ENCODE measurements around the gene DENND4A. TPM values are rescaled to one million over a fixed set of nuclear protein-coding genes. Genes with fewer than 3 reads are reported as not detected.

The DENND4A gene
- total and polyA plus RNA-seq, 4 donors = 7.0 to 52.8 (median 17.4) TPM

DNA sequence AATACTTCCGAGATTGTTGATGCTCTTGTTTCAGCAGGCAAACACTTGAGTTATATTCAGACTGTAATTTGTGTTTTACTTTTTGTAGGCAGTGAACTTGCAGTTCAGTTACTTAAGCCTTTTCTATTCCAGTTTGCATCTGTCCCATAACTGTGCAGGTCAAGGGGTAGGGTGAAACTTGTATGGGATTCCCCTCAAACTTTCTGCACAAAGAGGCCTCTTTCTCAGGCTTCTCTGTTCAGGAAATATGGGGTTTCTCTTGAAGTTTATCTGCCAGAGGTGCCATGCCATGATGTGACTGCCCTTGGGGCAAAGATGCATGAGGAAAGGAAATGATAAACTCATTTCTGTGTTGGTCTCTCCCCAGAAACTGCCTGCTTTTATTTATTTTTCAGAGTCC is 103.6 kb downstream of the DENND4A start:
- no peak overlapping the region for H3K27ac ChIP-seq (ENCODE audit: low read depth in 1 of 2, low read length in 1 of 2)
- H3K36me3 ChIP-seq (ENCODE audit: control insufficient read depth in 4 of 4, insufficient read depth in 4 of 4, low read length in 4 of 4) = peaks cover 10 to 24% (median 12%) of the 10 kb centered on the region in 4 donors
- DNase-seq (no peak), ATAC-seq (ENCODE audit: insufficient read depth, low FRiP score) (no peak)
- H3K4me3 ChIP-seq = no peak overlapping the region
- no peaks in the 10 kb centered on the region for H3K4me1 ChIP-seq (ENCODE audit: control insufficient read depth in 5 of 5, insufficient read depth in 5 of 5, low read length in 5 of 5)
- no peaks in the 10 kb centered on the region for H3K9me3 ChIP-seq (ENCODE audit: control insufficient read depth in 4 of 4, insufficient read depth in 3 of 4, low read length in 3 of 4)
- H3K9ac ChIP-seq (ENCODE audit: insufficient read depth in 1 of 2, low read length in 2 of 2) = no peak overlapping the region
- 95 to 98% methylated on average over 1 of the region's 1 CpG for WGBS, 2 donors
- no peaks in the 10 kb centered on the region for H3K27me3 ChIP-seq (ENCODE audit: control insufficient read depth in 3 of 3, insufficient read depth in 3 of 3, low read length in 2 of 3)
- TF ChIP-seq, protein P1, sequence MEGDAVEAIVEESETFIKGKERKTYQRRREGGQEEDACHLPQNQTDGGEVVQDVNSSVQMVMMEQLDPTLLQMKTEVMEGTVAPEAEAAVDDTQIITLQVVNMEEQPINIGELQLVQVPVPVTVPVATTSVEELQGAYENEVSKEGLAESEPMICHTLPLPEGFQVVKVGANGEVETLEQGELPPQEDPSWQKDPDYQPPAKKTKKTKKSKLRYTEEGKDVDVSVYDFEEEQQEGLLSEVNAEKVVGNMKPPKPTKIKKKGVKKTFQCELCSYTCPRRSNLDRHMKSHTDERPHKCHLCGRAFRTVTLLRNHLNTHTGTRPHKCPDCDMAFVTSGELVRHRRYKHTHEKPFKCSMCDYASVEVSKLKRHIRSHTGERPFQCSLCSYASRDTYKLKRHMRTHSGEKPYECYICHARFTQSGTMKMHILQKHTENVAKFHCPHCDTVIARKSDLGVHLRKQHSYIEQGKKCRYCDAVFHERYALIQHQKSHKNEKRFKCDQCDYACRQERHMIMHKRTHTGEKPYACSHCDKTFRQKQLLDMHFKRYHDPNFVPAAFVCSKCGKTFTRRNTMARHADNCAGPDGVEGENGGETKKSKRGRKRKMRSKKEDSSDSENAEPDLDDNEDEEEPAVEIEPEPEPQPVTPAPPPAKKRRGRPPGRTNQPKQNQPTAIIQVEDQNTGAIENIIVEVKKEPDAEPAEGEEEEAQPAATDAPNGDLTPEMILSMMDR (IDR thresholded peaks at IDR 0.05; ENCODE audit: control extremely low read depth, extremely low read depth) = no peak

DNA sequence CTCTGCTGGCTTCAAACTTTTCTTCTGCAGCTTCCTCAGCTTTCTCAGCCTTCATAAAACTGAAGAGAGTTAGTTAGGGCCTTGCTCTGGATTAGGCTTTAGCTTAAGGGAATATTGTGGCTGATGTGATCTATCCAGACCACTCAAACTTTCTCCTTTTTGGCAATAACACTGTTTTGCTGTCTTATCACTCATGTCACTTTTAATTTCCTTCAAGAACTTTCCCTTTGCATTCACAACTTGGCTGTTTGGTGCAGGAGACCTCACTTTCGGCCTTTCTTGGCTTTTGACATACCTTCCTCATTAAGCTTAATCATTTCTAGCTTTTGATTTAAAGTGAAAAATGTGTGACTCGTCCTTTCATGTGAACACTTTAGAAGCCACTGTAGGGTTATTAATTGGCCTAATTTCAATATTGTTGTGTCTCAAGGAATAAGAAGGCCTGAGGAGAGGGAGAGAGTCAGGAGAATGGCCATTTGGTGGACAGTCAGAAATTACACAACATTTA is 109.6 kb downstream of the DENND4A start:
- Histone ChIP-seq H3K9me3 (ENCODE audit: control insufficient read depth in 4 of 4, insufficient read depth in 3 of 4, low read length in 3 of 4) (no peaks in the 10 kb centered on the region), H3K4me1 (ENCODE audit: control insufficient read depth in 5 of 5, insufficient read depth in 5 of 5, low read length in 5 of 5) (no peaks in the 10 kb centered on the region), H3K27me3 (ENCODE audit: control insufficient read depth in 3 of 3, insufficient read depth in 3 of 3, low read length in 2 of 3) (no peaks in the 10 kb centered on the region), H3K27ac (ENCODE audit: low read depth in 1 of 2, low read length in 1 of 2) (no peak overlapping the region), H3K4me3 (no peak overlapping the region), H3K36me3 (ENCODE audit: control insufficient read depth in 4 of 4, insufficient read depth in 4 of 4, low read length in 4 of 4) (peaks cover 0 to 1% (median 0%) of the 10 kb centered on the region in 4 donors), H3K9ac (ENCODE audit: insufficient read depth in 1 of 2, low read length in 2 of 2) (no peak overlapping the region)
- TF ChIP-seq, protein P1 (IDR thresholded peaks at IDR 0.05; ENCODE audit: control extremely low read depth, extremely low read depth) = no peak
- 86 to 90% methylated on average over 2 of the region's 2 CpGs for WGBS, 2 donors
- DNase-seq = peak in 1 of 3 donors; percentile 19
- no peak for ATAC-seq (ENCODE audit: insufficient read depth, low FRiP score)

DNA sequence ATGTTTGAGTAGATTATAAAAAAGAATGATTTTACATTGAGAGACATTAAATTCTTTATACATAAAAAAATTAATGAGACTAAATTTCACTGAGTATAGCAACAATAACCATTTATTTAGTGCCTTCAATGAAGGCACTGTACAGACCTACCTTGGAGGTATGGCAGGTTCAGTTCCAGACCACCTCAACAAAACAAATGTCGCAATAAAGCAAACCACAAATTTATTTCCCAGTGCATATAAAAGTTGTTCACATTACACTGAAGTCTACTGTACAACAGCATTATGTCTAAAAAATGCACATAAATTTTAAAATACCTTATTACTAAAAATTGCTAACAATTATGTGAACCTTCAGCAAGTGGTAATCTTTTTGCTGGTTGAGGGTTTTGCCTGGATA is 111.5 kb downstream of the DENND4A start:
- TF ChIP-seq, protein P1 (IDR thresholded peaks at IDR 0.05; ENCODE audit: control extremely low read depth, extremely low read depth) = no peak
- no peaks in the 10 kb centered on the region for H3K4me1 ChIP-seq (ENCODE audit: control insufficient read depth in 5 of 5, insufficient read depth in 5 of 5, low read length in 5 of 5)
- no peaks in the 10 kb centered on the region for H3K27me3 ChIP-seq (ENCODE audit: control insufficient read depth in 3 of 3, insufficient read depth in 3 of 3, low read length in 2 of 3)
- DNase-seq (no peak), ATAC-seq (ENCODE audit: insufficient read depth, low FRiP score) (no peak)
- 100% methylated on average over 1 of the region's 1 CpG for WGBS, 2 donors
- no peak overlapping the region for H3K4me3 ChIP-seq
- no peaks in the 10 kb centered on the region for H3K9me3 ChIP-seq (ENCODE audit: control insufficient read depth in 4 of 4, insufficient read depth in 3 of 4, low read length in 3 of 4)
- no peak overlapping the region for H3K27ac ChIP-seq (ENCODE audit: low read depth in 1 of 2, low read length in 1 of 2)
- H3K9ac ChIP-seq (ENCODE audit: insufficient read depth in 1 of 2, low read length in 2 of 2) = no peak overlapping the region
- H3K36me3 ChIP-seq (ENCODE audit: control insufficient read depth in 4 of 4, insufficient read depth in 4 of 4, low read length in 4 of 4) = peaks cover 0 to 4% (median 1%) of the 10 kb centered on the region in 4 donors

DNA sequence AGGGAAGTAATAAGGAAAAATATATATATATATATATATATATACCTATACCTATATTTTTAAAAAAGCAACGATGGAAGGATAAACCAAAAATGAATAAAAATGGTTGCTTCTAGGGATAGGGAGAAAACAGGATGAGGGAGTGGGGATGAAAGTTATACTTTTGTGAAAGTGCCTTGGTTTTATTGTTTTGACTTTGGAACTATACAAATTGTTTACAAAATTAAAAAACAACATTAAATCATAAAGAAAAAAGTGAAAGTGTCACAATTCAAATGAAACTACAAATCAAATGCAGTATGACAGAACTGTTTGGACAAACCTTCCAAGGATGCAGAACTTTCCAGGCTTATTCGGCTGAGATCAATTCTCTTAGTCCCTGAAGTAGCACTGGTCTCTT is 116.0 kb downstream of the DENND4A start:
- peaks cover 0 to 14% (median 8%) of the 10 kb centered on the region in 4 donors for H3K36me3 ChIP-seq (ENCODE audit: control insufficient read depth in 4 of 4, insufficient read depth in 4 of 4, low read length in 4 of 4)
- no peak overlapping the region for H3K9ac ChIP-seq (ENCODE audit: insufficient read depth in 1 of 2, low read length in 2 of 2)
- H3K27ac ChIP-seq (ENCODE audit: low read depth in 1 of 2, low read length in 1 of 2) = no peak overlapping the region
- no peak overlapping the region for H3K4me3 ChIP-seq
- no peaks in the 10 kb centered on the region for H3K9me3 ChIP-seq (ENCODE audit: control insufficient read depth in 4 of 4, insufficient read depth in 3 of 4, low read length in 3 of 4)
- DNase-seq (no peak), ATAC-seq (ENCODE audit: insufficient read depth, low FRiP score) (no peak)
- TF ChIP-seq, protein P1 (IDR thresholded peaks at IDR 0.05; ENCODE audit: control extremely low read depth, extremely low read depth) = no peak
- WGBS, 2 donors = 92 to 93% methylated on average over 2 of the region's 2 CpGs
- H3K27me3 ChIP-seq (ENCODE audit: control insufficient read depth in 3 of 3, insufficient read depth in 3 of 3, low read length in 2 of 3) = no peaks in the 10 kb centered on the region
- H3K4me1 ChIP-seq (ENCODE audit: control insufficient read depth in 5 of 5, insufficient read depth in 5 of 5, low read length in 5 of 5) = no peaks in the 10 kb centered on the region

All from lung (tissue), 12 donors.